ENCODE data around the gene RFXAP.

Gene RFXAP

DNA sequence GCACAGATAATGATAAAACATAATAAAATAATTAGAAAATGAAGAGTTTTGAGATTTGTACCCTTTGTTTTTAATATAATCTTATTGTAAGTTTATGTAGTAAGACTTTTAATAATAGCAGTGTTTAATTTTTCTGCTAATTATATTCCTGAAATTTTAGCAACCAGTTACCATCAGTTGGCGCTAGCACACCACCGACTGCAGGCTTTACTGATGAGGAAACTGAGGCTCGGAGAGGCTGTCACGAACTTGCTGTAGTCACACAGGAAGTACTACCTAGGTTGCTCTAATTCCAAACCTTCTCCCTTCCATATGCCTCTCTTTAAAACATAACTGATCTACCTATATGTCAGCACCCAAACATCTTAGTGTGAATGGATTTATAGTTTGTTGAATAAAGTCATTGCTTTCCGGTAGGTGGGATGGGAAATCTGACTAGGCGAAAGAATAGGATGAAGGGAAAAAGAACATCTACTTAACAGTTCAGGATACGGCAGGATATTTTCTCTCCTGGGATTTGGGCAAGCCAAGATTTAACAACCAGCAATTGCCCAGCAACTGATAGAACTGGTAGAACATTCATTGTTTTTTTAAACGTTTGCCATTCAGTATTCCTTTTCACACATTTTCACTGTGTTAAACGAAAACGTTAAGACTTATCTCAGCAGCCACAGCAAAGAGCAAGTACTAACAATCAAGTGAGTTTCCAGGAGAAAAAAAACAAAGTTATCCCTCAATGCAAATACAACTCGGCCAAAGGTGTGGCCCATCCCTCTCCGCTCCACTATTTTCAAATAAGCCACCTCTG lies 822 bp upstream of the RFXAP start:
- no peaks in the 10 kb centered on the region for H3K36me3 ChIP-seq (ENCODE audit: control insufficient read depth in 1 of 2, insufficient read depth in 2 of 2, low read length in 2 of 2)
- H3K4me1 ChIP-seq (ENCODE audit: control insufficient read depth in 1 of 2, insufficient read depth in 2 of 2, low read length in 2 of 2) = peaks cover 11 to 20% of the 10 kb centered on the region in 2 donors
- no peaks in the 10 kb centered on the region for H3K9me3 ChIP-seq (ENCODE audit: control insufficient read depth in 1 of 2, low read length in 2 of 2)
- H3K4me3 ChIP-seq (ENCODE audit: low read depth in 1 of 2, low read length in 2 of 2) = peak overlapping the region; percentile 96 to 98
- H3K27me3 ChIP-seq (ENCODE audit: low read depth, low read length) = no peaks in the 10 kb centered on the region
- H3K27ac ChIP-seq (ENCODE audit: low read length) = peak overlapping the region; percentile 23

DNA sequence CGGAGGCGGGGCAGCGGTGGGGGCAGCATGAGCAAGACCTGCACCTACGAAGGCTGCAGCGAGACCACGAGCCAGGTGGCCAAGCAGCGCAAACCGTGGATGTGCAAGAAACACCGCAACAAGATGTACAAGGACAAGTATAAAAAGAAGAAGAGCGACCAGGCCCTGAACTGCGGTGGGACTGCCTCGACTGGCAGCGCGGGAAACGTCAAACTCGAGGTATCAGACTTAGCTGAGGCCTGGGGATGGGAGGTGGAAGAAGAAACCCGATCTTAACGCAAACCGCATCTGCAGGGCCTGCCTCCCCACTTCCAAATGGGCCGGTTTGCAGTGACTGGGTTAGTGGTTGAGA lies 693 bp downstream of the RFXAP start:
- no peaks in the 10 kb centered on the region for H3K27me3 ChIP-seq (ENCODE audit: low read depth, low read length)

DNA sequence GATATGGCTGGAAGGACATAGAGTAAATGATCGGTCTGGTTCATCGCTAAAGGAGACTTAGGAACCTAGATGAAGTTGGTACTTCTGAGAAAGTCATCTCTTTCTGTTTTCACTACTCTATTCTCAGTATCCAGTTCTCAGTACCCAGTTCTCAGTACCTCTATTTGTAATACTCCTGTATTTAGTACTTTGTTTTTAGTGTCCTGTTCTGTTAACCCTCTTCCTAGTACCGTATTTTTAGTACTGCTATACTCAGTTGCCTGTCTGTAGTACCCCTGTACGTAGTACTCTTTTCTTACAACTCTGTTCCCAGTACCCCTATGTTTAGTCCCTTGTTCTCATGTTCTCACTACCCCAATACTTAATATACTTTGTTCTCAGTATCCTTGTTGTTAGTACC lies 1.2 kb downstream of the RFXAP start:
- no peaks in the 10 kb centered on the region for H3K27me3 ChIP-seq (ENCODE audit: low read depth, low read length)
- peaks cover 11 to 20% of the 10 kb centered on the region in 2 donors for H3K4me1 ChIP-seq (ENCODE audit: control insufficient read depth in 1 of 2, insufficient read depth in 2 of 2, low read length in 2 of 2)
- H3K27ac ChIP-seq (ENCODE audit: low read length) = no peak overlapping the region
- no peaks in the 10 kb centered on the region for H3K9me3 ChIP-seq (ENCODE audit: control insufficient read depth in 1 of 2, low read length in 2 of 2)
- H3K36me3 ChIP-seq (ENCODE audit: control insufficient read depth in 1 of 2, insufficient read depth in 2 of 2, low read length in 2 of 2) = peaks cover 0 to 2% of the 10 kb centered on the region in 2 donors
- H3K4me3 ChIP-seq (ENCODE audit: low read depth in 1 of 2, low read length in 2 of 2) = peak overlapping the region; percentile 96 to 98

More for the DNA sequence above, 693 bp downstream of the RFXAP start:
- Histone ChIP-seq H3K9me3 (ENCODE audit: control insufficient read depth in 1 of 2, low read length in 2 of 2) (no peaks in the 10 kb centered on the region), H3K27ac (ENCODE audit: low read length) (no peak overlapping the region), H3K4me3 (ENCODE audit: low read depth in 1 of 2, low read length in 2 of 2) (peak overlapping the region; percentile 96 to 98), H3K36me3 (ENCODE audit: control insufficient read depth in 1 of 2, insufficient read depth in 2 of 2, low read length in 2 of 2) (no peaks in the 10 kb centered on the region), H3K4me1 (ENCODE audit: control insufficient read depth in 1 of 2, insufficient read depth in 2 of 2, low read length in 2 of 2) (peaks cover 11 to 20% of the 10 kb centered on the region in 2 donors)

DNA sequence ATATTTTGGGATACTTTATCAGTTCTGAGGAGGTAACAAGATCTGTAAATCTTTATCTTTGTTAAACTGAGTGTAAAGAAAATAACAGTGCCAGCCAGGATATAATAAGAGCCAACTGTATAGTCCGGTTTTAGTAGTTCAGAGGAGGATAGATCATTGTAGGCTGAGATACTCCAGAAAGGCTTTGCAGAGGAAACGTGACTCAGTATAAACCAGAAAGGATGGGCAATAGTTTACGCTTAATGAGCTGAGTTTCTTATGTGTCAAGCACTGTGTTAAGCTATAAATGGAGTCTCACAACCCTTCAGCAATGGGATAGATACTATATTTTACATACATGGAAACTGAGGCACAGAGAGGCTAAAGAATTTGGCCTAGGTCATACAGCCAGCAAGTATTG lies 3.8 kb downstream of the RFXAP start:
- Histone ChIP-seq H3K4me3 (ENCODE audit: low read depth in 1 of 2, low read length in 2 of 2) (no peak overlapping the region), H3K27ac (ENCODE audit: low read length) (no peak overlapping the region), H3K27me3 (ENCODE audit: low read depth, low read length) (no peaks in the 10 kb centered on the region), H3K4me1 (ENCODE audit: control insufficient read depth in 1 of 2, insufficient read depth in 2 of 2, low read length in 2 of 2) (peaks cover 11 to 20% of the 10 kb centered on the region in 2 donors), H3K9me3 (ENCODE audit: control insufficient read depth in 1 of 2, low read length in 2 of 2) (no peaks in the 10 kb centered on the region), H3K36me3 (ENCODE audit: control insufficient read depth in 1 of 2, insufficient read depth in 2 of 2, low read length in 2 of 2) (peaks cover 6 to 15% of the 10 kb centered on the region in 2 donors)

DNA sequence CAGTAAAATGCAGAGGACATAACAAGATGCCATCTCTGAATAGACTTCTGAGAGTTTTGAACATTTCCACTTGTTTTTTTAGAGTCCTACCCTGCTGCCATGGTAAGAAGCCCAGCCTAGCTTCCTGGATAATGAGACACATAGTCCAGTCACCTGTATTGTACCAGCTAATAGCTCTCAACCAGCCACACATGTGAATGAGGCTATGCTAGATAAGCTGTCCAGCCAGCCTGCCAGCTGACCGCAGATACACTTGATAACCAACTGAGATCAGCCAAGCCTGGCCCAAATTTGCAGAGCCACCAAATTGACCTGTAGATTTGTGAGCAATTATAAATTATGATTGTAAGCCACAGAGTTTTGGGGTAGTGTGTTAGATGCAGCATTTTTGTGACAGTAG lies 10.7 kb downstream of the RFXAP start:
- Histone ChIP-seq H3K4me1 (ENCODE audit: control insufficient read depth in 1 of 2, insufficient read depth in 2 of 2, low read length in 2 of 2) (no peaks in the 10 kb centered on the region), H3K36me3 (ENCODE audit: control insufficient read depth in 1 of 2, insufficient read depth in 2 of 2, low read length in 2 of 2) (peaks cover 10 to 15% of the 10 kb centered on the region in 2 donors), H3K27ac (ENCODE audit: low read length) (no peak overlapping the region), H3K27me3 (ENCODE audit: low read depth, low read length) (no peaks in the 10 kb centered on the region), H3K4me3 (ENCODE audit: low read depth in 1 of 2, low read length in 2 of 2) (no peak overlapping the region), H3K9me3 (ENCODE audit: control insufficient read depth in 1 of 2, low read length in 2 of 2) (no peaks in the 10 kb centered on the region)

DNA sequence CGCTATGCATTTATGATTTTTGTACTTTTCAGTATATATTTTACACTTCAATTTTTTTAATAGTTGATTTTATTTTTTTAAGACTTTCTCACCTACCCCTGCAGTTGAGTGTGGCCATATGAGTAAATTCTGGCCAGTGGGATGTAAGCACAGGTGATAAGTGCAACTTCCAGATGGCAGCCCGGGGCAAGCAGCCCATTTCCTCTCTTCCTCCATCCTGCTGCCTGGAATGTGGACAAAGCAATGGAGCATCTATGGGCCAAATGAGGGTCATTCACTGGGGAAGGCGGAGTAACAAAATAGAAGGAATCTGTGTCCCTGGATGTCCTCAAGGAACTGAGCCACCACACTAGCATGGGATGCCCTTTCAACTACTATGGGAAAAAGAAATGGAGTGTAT lies 12.3 kb downstream of the RFXAP start:
- Histone ChIP-seq H3K4me1 (ENCODE audit: control insufficient read depth in 1 of 2, insufficient read depth in 2 of 2, low read length in 2 of 2) (no peaks in the 10 kb centered on the region), H3K36me3 (ENCODE audit: control insufficient read depth in 1 of 2, insufficient read depth in 2 of 2, low read length in 2 of 2) (peaks cover 4 to 10% of the 10 kb centered on the region in 2 donors), H3K9me3 (ENCODE audit: control insufficient read depth in 1 of 2, low read length in 2 of 2) (no peaks in the 10 kb centered on the region), H3K27ac (ENCODE audit: low read length) (no peak overlapping the region), H3K4me3 (ENCODE audit: low read depth in 1 of 2, low read length in 2 of 2) (no peak overlapping the region), H3K27me3 (ENCODE audit: low read depth, low read length) (no peaks in the 10 kb centered on the region)

DNA sequence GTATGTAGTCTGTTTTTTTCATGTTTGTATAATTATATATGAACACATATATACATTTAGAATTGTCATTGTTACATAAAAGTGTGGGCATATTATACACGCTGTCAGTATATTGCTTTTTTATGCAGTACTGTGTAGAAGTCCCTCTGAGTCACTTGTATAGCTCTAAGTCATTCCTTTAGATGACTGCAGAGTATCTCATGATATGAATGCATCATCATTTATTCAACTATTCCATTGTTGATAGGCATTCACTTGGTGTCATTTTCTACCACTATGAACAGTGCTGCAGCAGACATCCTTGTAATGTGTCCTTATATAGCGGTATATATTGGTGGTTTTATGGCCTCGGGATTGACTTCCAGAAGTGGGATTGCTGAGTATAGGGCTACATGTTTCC lies 15.3 kb downstream of the RFXAP start:
- no peaks in the 10 kb centered on the region for H3K4me1 ChIP-seq (ENCODE audit: control insufficient read depth in 1 of 2, insufficient read depth in 2 of 2, low read length in 2 of 2)
- H3K36me3 ChIP-seq (ENCODE audit: control insufficient read depth in 1 of 2, insufficient read depth in 2 of 2, low read length in 2 of 2) = peaks cover 0 to 4% of the 10 kb centered on the region in 2 donors
- no peak overlapping the region for H3K4me3 ChIP-seq (ENCODE audit: low read depth in 1 of 2, low read length in 2 of 2)
- no peak overlapping the region for H3K27ac ChIP-seq (ENCODE audit: low read length)
- H3K27me3 ChIP-seq (ENCODE audit: low read depth, low read length) = no peaks in the 10 kb centered on the region
- H3K9me3 ChIP-seq (ENCODE audit: control insufficient read depth in 1 of 2, low read length in 2 of 2) = no peaks in the 10 kb centered on the region

DNA sequence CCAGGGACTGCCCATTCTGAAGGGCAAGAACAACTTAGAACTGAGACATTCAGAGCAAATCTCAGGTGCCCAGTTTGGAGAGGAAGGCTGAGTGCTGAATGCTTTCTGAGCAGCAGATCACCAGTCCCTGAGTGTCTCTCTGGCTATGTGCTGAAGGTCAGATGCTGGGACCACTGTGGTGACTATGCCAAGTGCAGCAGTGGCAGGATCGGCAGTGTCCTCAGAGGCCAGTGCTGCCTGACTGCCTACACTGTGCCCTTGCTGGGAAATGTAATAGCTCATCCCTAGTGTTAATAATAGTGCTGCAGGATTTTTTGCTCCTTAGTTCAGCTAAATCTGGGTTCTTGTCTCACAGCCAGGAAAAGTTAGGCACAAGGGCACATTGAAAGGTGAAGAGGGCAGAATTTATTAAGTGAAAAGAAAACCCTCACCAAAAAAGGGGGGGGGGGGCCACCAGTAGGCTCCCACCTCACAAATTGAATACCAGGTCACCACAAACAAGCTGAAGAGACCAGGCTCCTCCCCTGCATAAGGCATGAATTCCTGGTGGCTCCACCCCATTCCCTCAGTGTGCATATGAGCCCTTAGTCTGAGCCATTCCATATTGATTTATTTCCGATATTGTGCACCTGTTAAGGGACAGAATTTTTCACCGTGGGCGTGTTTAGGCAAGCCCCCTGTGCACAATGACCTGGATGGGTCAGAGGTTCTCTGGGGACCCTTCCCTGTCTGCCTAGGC lies 18.5 kb downstream of the RFXAP start:
- H3K27ac ChIP-seq (ENCODE audit: low read length) = no peak overlapping the region
- H3K4me3 ChIP-seq (ENCODE audit: low read depth in 1 of 2, low read length in 2 of 2) = no peak overlapping the region
- no peaks in the 10 kb centered on the region for H3K4me1 ChIP-seq (ENCODE audit: control insufficient read depth in 1 of 2, insufficient read depth in 2 of 2, low read length in 2 of 2)
- H3K9me3 ChIP-seq (ENCODE audit: control insufficient read depth in 1 of 2, low read length in 2 of 2) = no peaks in the 10 kb centered on the region
- no peaks in the 10 kb centered on the region for H3K27me3 ChIP-seq (ENCODE audit: low read depth, low read length)
- H3K36me3 ChIP-seq (ENCODE audit: control insufficient read depth in 1 of 2, insufficient read depth in 2 of 2, low read length in 2 of 2) = no peaks in the 10 kb centered on the region

DNA sequence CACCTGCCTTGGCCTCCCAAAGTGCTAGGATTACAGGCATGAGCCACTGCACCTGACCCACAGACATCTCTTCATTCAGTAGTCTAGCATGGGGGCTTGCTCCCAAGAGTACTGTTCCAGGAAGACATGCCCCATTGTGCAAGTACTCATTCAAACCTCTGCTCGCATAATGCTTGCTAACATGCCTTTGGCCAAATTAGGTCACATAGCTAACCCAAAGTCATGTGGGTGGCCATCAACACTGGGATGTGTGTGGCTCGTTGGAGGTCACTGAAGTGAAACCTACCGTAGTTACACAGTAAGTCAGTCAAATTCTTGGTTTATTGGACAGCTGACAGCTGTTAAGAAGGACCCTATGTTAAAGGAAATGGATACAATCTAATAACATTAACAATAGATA lies 20.3 kb downstream of the RFXAP start:
- Histone ChIP-seq H3K27me3 (ENCODE audit: low read depth, low read length) (no peaks in the 10 kb centered on the region), H3K9me3 (ENCODE audit: control insufficient read depth in 1 of 2, low read length in 2 of 2) (no peaks in the 10 kb centered on the region), H3K4me1 (ENCODE audit: control insufficient read depth in 1 of 2, insufficient read depth in 2 of 2, low read length in 2 of 2) (no peaks in the 10 kb centered on the region), H3K36me3 (ENCODE audit: control insufficient read depth in 1 of 2, insufficient read depth in 2 of 2, low read length in 2 of 2) (no peaks in the 10 kb centered on the region), H3K4me3 (ENCODE audit: low read depth in 1 of 2, low read length in 2 of 2) (peak overlapping the region in 1 of 2 donors; percentile 17), H3K27ac (ENCODE audit: low read length) (no peak overlapping the region)

DNA sequence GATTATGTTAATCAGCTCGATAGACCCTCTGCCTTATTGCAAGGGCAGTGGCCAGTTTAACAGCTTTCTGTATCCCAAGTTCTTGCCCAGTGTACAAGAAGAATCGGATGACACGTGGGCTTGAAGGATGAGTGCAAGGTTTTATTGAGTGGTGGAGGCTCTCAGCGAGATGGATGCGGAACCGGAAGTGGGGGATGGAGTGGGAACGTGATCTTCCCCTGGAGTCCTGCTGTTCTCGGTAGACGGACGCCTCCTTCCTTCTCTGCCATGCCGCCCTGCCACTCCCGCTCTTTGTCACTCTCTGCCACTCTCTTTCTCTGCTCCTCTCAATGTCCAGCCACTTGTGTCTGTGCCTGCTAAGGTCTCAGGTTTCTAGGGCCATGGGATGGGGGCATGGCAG lies 21.0 kb downstream of the RFXAP start:
- Histone ChIP-seq H3K27ac (ENCODE audit: low read length) (no peak overlapping the region), H3K4me3 (ENCODE audit: low read depth in 1 of 2, low read length in 2 of 2) (peak overlapping the region in 1 of 2 donors; percentile 17), H3K36me3 (ENCODE audit: control insufficient read depth in 1 of 2, insufficient read depth in 2 of 2, low read length in 2 of 2) (no peaks in the 10 kb centered on the region), H3K4me1 (ENCODE audit: control insufficient read depth in 1 of 2, insufficient read depth in 2 of 2, low read length in 2 of 2) (no peaks in the 10 kb centered on the region), H3K27me3 (ENCODE audit: low read depth, low read length) (no peaks in the 10 kb centered on the region), H3K9me3 (ENCODE audit: control insufficient read depth in 1 of 2, low read length in 2 of 2) (no peaks in the 10 kb centered on the region)

DNA sequence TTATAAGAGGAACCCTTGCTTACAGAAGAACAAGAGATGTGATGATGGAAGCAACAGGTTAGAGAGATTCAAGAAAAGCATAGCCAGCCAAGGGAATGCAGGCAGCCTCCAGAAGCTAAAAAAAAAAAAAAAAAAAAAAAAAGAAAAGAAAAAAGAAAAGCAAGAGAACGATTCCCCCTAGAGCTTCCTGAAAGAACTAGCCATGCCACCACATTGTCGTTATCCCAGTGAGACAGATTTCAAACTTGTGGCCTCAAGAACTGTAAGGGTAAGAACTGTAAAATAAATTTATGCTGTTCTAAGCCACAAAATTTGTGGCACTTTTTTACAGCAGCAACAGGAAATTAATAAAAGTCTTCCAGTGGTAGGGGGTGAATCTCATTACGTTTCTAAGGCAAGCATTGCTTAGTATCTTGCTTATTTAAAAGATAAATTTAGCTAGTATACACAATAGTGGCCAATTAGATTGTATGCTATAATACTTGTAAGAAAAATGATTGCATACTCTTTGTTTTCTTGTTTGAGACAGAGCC lies 21.8 kb downstream of the RFXAP start:
- Histone ChIP-seq H3K36me3 (ENCODE audit: control insufficient read depth in 1 of 2, insufficient read depth in 2 of 2, low read length in 2 of 2) (no peaks in the 10 kb centered on the region), H3K27ac (ENCODE audit: low read length) (no peak overlapping the region), H3K4me3 (ENCODE audit: low read depth in 1 of 2, low read length in 2 of 2) (no peak overlapping the region), H3K4me1 (ENCODE audit: control insufficient read depth in 1 of 2, insufficient read depth in 2 of 2, low read length in 2 of 2) (no peaks in the 10 kb centered on the region), H3K9me3 (ENCODE audit: control insufficient read depth in 1 of 2, low read length in 2 of 2) (no peaks in the 10 kb centered on the region), H3K27me3 (ENCODE audit: low read depth, low read length) (no peaks in the 10 kb centered on the region)

All from muscle layer of duodenum (tissue), 2 donors.